ENCODE results near the gene MCC.

MCC gene

DNA sequence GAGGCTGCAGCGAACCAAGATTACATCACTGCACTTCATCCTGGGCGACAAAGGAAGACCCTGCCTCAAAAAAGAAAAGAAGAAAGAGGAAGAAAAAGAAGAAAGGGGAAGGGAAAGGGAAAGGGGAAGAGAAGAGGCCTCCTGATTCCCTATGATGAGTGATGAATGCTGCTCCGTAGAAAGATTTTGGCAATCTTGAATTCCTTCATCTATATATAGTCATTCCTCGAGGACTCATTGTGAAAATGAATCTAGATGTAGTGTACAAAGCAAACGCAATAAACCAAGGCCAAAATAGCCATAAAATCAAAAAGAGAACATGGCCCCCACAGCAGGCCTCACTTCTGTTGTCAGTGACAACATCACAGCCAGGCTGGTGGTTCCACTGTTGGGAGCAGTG, 293.7 kb downstream of the MCC start:
- DNase-seq, result no peak

DNA sequence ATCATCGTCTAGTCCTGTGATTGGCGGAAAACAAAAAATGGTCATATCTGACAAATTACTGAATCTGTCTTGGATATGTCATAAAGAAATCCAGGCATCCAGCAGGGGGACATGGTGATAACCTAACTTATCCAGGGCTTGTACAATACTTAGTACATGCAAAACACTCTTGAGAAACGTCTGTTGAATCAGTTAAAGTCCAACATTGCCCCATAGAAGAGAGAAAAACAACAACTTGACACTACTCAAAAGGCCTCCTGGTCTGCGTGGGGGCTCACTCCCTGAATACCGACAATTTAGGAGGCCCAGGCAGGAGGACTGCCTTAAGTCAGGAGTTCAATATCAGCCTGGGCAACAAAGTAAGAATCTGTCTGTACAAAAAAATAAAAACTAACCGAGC, 294.1 kb downstream of the MCC start:
- no peak for DNase-seq

- no peak for DNase-seq
Measured at GRCh38 chr5:113193311-113193978, 294.8 kb downstream of the MCC start.

GRCh38 chr5:113192541-113192940, 295.7 kb downstream of the MCC start:
- DNase-seq, result no peak

DNA sequence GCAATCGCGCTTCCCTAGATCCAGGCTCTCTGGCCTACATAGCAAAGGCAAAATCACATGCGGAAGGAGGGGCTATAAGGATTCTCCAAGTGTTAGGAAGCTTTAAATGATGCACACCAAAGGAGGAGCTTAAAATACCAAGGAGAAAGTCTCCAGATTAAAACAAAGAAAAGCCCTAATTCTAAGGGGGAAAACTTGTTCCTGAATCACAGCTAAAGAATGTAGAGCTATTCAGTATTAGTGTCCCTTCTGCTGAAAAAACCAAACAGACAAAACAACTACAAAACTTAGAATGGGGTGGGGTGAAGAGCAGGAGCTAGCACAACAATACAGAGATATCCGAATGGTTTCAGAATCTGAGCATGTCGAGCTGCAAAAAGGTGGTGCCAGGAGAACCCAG, 297.9 kb downstream of the MCC start:
- DNase-seq, result no peak

GRCh38 chr5:113189291-113189690, 299.0 kb downstream of the MCC start:
- no peak for DNase-seq

GRCh38 chr5:113188436-113188835, 299.8 kb downstream of the MCC start:
- no peak for DNase-seq

DNA sequence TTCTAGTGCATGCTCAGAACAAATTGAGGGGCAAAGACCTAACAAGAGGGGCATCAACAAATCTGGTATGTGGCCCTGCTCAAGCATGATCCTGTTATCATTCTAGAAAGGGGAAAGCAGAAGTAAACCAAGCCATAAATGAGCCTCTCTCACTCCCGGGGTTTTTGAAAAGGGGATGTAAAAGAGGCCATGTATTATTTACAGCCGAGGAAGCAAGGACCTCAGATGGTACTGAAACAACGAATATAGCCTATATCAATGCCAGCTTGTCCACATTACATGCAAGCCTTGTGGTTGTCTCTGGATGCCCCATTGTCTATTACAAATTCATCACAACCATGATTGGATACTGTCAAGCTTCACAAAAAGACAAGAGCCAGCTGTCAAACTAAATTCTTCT, 300.3 kb downstream of the MCC start:
- no peak for DNase-seq

- no peak for DNase-seq
Measured at GRCh38 chr5:113186061-113186460, 302.2 kb downstream of the MCC start.

DNA sequence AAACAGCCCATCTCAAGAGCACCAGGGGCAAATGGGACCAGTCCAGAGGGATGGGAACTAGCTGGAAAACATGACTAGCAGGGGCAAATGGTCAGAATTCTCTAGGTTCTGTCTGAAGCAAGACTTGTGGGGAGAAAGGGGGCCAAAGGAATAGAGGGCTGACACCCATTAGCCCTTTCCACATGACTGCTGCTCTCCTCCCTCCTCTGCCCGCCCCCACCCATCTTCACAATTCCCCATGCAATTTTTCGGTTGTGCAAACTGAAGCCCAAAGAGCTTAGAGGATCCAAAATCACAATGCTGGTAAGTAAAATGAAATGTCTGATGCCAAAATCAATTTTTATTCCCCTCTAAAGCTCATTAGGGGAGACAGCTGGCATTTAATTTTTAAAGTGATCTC, 304.6 kb downstream of the MCC start:
- DNase-seq, result no peak

GRCh38 chr5:113182658-113183344, 305.5 kb downstream of the MCC start:
- DNase-seq, result no peak

GRCh38 chr5:113181853-113182490, 306.3 kb downstream of the MCC start:
- DNase-seq, result no peak

DNA sequence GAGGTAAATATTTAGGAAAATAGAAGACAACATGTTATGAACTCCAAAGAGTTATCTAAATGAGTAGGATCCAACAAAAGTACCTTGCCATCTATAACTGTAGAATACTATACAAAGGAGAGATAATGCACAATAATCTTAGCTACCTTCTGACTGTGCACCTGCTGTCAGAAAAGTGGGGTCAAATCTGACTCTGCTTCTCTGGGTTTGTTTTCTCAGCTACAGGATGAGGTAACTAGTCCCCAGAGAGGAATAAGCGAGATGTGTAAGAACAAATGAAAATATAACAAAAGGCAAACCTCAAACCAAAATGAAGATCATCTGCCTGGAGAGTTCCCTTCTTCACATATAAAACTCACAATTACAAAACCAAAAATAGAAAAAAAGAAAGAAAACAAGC, 306.8 kb downstream of the MCC start:
- no peak for DNase-seq

- DNase-seq, result no peak
Measured at GRCh38 chr5:113179156-113179555, 309.1 kb downstream of the MCC start.

DNA sequence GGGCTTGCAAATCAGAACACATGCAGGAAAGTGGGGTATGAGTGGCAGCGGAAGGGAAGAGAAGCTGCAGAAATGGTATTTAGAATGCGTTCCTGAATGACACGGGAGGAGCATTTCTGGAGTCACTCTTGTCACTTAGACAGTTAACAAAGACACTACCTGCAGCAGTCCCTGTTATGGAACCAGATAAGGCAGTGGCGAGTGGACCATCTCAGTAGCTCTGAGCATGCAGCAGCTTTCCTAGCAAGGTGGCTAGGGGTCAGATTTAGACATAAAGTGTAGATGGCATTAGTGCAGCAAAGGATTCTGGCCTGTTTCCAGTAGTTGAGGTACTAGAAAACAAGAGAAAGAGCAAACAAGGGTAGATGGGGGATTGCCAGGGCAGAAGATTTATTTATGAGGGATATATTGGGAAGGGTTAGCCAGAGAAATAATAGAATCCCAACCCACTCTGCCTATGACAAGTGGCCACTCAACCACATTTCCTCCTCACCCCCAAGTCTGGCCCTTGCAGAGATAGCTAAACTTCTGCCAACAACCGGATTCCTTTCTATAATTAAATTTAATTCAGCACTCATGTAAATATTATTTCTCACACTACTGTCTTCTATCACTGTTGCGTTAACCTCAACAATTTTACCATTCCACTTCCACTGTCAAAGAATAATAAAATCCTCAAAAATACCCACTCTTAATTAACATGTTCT, 310.0 kb downstream of the MCC start:
- no peak for DNase-seq

- no peak for DNase-seq
Measured at GRCh38 chr5:113177225-113177624, 311.0 kb downstream of the MCC start.

DNA sequence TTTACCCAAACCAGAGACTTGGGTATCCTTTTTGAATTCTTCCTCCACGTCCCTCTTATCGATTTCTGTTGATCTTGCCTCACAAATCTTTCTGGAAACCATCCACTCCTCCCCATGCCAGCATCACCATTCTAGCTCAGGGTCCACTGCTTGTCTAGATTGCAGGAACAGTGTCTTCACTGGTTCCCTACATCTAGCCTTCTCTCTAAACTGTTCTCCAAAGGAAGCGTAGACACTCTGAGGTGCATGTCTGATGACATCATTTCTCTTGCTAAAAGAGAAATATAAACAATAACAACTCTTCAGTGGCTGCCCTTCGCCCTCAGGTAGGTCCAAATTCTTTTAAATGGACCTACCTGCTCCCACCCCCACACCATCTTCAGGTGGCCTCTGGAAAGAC, 311.5 kb downstream of the MCC start:
- DNase-seq, result no peak

- no peak for DNase-seq
Measured at GRCh38 chr5:113176196-113176595, 312.1 kb downstream of the MCC start.

- DNase-seq, result no peak
Measured at GRCh38 chr5:113172231-113172826, 315.9 kb downstream of the MCC start.

DNA sequence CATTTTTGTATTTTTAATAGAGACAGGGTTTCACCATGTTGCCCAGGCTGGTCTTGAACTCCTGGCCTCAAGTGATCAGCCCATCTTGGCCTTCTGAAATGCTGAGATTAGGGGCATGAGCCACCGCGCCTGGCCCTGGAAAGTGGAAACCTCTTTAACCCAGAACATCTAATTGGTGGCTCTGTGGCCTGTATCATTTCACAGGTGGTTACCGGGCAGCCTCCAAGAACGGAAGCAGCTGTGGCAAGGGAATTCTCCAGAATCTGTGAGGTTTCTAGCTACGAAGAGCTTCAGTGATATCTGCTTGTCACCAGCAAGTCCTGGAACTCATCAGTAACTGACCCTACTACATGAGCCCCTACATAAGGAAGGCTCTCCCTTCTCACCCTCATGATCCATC, 316.7 kb downstream of the MCC start:
- DNase-seq, result no peak

DNA sequence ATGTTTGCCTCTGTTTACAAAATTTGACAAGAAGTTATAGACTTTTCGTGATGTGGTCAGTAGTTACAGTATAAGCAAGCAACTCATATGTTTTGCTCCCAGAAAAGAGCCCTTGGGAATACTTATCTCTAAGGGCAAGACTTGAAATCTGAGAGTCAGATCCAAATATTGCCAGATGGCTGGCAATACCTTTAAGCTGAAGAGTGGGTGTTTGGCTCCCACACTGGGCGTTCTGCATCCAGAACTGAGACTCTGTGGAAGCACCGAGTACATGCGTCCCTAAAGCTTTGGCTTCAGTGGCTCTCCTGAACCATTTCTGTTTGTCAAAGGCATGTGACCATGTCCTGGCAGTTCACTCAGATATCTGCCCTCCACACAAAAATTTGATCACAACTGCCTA, 317.5 kb downstream of the MCC start:
- no peak for DNase-seq

DNA sequence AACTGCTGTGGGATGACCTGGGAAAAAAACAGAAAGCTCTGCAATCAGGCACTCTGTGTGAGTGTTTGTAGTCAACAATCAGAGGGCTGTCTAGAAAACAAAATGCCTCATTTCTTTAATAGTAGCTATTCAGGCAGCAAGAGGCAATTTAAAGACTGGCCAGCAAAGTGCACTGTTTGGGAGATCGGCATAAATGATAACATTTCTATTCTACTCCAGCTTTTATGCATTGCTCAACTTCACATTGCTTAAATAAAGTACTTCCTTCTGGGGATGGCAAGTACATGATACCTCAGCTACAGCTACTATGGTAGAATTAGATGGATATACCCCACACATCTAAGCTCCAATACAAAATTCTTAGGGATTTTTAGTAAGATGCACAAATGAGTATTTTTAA, 318.5 kb downstream of the MCC start:
- no peak for DNase-seq

- no peak for DNase-seq
Measured at GRCh38 chr5:113167985-113168384, 320.3 kb downstream of the MCC start.

Measured in activated CD4-positive, alpha-beta T cell treated with anti-CD3 and anti-CD28 coated beads, Interleukin-2, amount 50 U/mL, for 48 hours (primary cell).